ENCODE data around the gene LRRC57. TPM values are rescaled to one million over a fixed set of nuclear protein-coding genes. Genes with fewer than 3 reads are reported as not detected.
A peak's percentile ranks its signal among the peaks of the same experiment; 100 is the strongest.

Gene LRRC57
- total and polyA plus RNA-seq, 2 of the 13 experiments (the other 11 are each of a cell fraction or from before 2014, with no cell fraction given): 5.8 to 14.8 TPM

GRCh38 chr15:42548249-42549031, at the start of gene LRRC57, which contains the start of gene HAUS2 (continued):
- no peak for TF ChIP-seq MIER2 (CRISPR knock-in tag; IDR thresholded peaks at IDR 0.05)
- 0 out of 2 replicates have a peak, but pooled peaks have one; percentile 60 for TF ChIP-seq ZNF33A (CRISPR knock-in tag; IDR thresholded peaks at IDR 0.05; ENCODE audit: borderline replicate concordance)
- TF ChIP-seq HNRNPUL1 (IDR thresholded peaks at IDR 0.05; ENCODE audit: low read depth, low read length): no peak; the same call in 1 of the 2 replicates
- no peak for TF ChIP-seq ZNF30 (CRISPR knock-in tag; IDR thresholded peaks at IDR 0.05)
- TF ChIP-seq SNAPC2 (CRISPR knock-in tag; IDR thresholded peaks at IDR 0.05): no peak
- TF ChIP-seq ZFP90 (CRISPR knock-in tag; IDR thresholded peaks at IDR 0.05; ENCODE audit: borderline replicate concordance): peak; percentile 47
- no peak for TF ChIP-seq CEBPZ (IDR thresholded peaks at IDR 0.05; ENCODE audit: low read length)
- TF ChIP-seq PHF8 (CRISPR knock-in tag; IDR thresholded peaks at IDR 0.05): peak; percentile 96
- TF ChIP-seq, protein P1, sequence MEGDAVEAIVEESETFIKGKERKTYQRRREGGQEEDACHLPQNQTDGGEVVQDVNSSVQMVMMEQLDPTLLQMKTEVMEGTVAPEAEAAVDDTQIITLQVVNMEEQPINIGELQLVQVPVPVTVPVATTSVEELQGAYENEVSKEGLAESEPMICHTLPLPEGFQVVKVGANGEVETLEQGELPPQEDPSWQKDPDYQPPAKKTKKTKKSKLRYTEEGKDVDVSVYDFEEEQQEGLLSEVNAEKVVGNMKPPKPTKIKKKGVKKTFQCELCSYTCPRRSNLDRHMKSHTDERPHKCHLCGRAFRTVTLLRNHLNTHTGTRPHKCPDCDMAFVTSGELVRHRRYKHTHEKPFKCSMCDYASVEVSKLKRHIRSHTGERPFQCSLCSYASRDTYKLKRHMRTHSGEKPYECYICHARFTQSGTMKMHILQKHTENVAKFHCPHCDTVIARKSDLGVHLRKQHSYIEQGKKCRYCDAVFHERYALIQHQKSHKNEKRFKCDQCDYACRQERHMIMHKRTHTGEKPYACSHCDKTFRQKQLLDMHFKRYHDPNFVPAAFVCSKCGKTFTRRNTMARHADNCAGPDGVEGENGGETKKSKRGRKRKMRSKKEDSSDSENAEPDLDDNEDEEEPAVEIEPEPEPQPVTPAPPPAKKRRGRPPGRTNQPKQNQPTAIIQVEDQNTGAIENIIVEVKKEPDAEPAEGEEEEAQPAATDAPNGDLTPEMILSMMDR (CRISPR knock-in tag; IDR thresholded peaks at IDR 0.05): no peak
- TF ChIP-seq ZNF256 (CRISPR knock-in tag; conservative IDR thresholded peaks at IDR 0.05): peak; percentile 61; the same call in 1 of the 2 replicates
- TF ChIP-seq ZNF816 (CRISPR knock-in tag; IDR thresholded peaks at IDR 0.05; ENCODE audit: borderline replicate concordance): no peak
- peak; percentile 67; the same call in 1 of the 2 replicates for TF ChIP-seq HNRNPL (IDR thresholded peaks at IDR 0.05; ENCODE audit: low read depth, low read length)
- TF ChIP-seq ZNF350 (CRISPR knock-in tag; IDR thresholded peaks at IDR 0.05; ENCODE audit: borderline replicate concordance, low read depth): peak; percentile 90
- no peak for TF ChIP-seq FOXK2 (IDR thresholded peaks at IDR 0.05)
- TF ChIP-seq AKNA (CRISPR knock-in tag; IDR thresholded peaks at IDR 0.05; ENCODE audit: borderline replicate concordance): no peak; the same call in 1 of the 2 replicates
- no peak for TF ChIP-seq ZSCAN22 (CRISPR knock-in tag; IDR thresholded peaks at IDR 0.05)
- no peak for TF ChIP-seq SMARCC2 (IDR thresholded peaks at IDR 0.05)
- no peak for TF ChIP-seq MTF1 (CRISPR knock-in tag; IDR thresholded peaks at IDR 0.05)
- peak; percentile 55; the same call in 1 of the 2 replicates for TF ChIP-seq MAZ (IDR thresholded peaks at IDR 0.05; ENCODE audit: borderline replicate concordance, low read depth, low read length)
- TF ChIP-seq MAZ (CRISPR knock-in tag; IDR thresholded peaks at IDR 0.05; ENCODE audit: low read depth): peak; percentile 92

All from HepG2 (cell line).